HL-60 (cell line): Measurements from ENCODE around the gene ADCY3.

Source experiments
- DNase-seq, 2 experiments: peaks; one replicate each; pipeline ENCODE4 v3.0.0-alpha.2; 2010 to 2020; ENCODE audit warnings: low read depth in 1 of 2, low spot score in 1 of 2
- H3K27ac ChIP-seq: fragments of 250-450 bp; sonication (Bioruptor Pico); replicated peaks from 2 replicates; pipeline ENCODE4 v1.5.1; 2020; ENCODE audit warnings: mild to moderate bottlenecking, moderate library complexity
- H3K27me3 ChIP-seq: fragments of 250-450 bp; sonication (Bioruptor Pico); 2 replicates; pipeline ENCODE4 v1.5.1; 2021; ENCODE audit warnings: mild to moderate bottlenecking, moderate library complexity; ENCODE audit not compliant: insufficient read depth, poor library complexity, severe bottlenecking
- H3K4me3 ChIP-seq: replicated peaks from 2 replicates; pipeline ENCODE4 v1.5.1; 2011; ENCODE audit warnings: mild to moderate bottlenecking, control low read depth, low read length; ENCODE audit not compliant: insufficient read depth
- GABPA ChIP-seq: IDR thresholded peaks from 2 replicates; pipeline ENCODE4 v1.6.1; 2012; ENCODE audit warnings: low read depth
- POLR2AphosphoS5 ChIP-seq: IDR thresholded peaks from 2 replicates; pipeline ENCODE4 v1.6.1; 2012; ENCODE audit warnings: low read depth
- SPI1 ChIP-seq: IDR thresholded peaks from 2 replicates; pipeline ENCODE4 v1.6.1; 2012; ENCODE audit warnings: low read depth, mild to moderate bottlenecking, borderline replicate concordance
- TF ChIP-seq, protein P1 (sequence below): IDR thresholded peaks from one replicate; pipeline ENCODE4 v1.5.1; 2011; ENCODE audit warnings: low read length, control low read depth, inconsistent platforms; ENCODE audit not compliant: insufficient read depth
- TF ChIP-seq, protein P2 (sequence below): IDR thresholded peaks from 2 replicates; pipeline ENCODE4 v1.6.1; 2012; ENCODE audit warnings: low read depth; ENCODE audit not compliant: insufficient replicate concordance

ADCY3 gene

DNA sequence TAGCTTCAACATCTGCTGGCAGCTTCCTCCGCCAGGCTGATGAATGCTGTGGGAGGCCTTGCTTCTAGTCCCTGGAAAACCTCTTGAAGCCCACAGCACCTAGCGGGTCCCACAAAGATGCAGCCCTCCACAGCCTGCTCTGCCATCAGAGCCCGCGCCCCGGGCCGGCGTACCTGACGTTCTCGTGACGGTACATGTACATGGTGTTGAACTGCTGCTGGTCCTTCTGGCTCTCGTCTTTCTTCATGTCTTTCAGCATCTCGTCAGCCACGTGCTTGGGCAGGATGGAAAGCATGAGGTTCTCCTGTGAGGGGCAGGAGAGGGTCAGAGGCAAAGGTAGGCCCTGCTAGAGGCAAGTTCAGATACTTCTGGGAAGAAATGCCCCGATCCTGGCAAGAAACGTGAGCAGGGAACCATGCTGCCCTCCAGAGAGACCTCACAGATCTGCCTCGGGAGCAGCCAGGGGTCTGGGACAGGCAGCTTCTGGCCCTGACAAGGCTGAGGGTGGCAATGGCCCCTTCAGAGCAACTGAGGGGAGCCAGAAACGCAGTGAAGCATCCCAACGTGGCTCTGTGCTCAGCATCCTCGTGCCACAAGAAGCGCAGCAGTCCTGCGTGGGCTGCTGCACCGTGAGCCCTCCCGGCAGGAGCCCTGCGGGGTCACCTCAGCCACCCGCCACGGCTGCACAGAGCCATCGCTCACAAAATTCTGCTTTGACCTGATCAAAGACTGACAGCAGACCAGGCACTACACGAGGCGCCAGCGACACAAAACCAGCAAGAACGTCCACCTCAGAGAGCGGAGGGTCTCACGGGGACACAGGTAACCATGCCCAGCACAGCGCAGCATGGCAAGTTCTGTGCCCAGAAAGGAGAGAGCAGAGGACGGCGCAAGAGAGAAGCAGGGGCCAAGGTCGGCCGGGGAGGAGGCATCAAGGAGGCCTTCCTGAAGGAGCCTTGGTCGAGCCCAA lies 77.7 kb downstream of the ADCY3 start:
- DNase-seq: no peak
- no peak overlapping the region for H3K27ac ChIP-seq
- no peaks in the 10 kb centered on the region for H3K27me3 ChIP-seq
- TF ChIP-seq, protein P1, sequence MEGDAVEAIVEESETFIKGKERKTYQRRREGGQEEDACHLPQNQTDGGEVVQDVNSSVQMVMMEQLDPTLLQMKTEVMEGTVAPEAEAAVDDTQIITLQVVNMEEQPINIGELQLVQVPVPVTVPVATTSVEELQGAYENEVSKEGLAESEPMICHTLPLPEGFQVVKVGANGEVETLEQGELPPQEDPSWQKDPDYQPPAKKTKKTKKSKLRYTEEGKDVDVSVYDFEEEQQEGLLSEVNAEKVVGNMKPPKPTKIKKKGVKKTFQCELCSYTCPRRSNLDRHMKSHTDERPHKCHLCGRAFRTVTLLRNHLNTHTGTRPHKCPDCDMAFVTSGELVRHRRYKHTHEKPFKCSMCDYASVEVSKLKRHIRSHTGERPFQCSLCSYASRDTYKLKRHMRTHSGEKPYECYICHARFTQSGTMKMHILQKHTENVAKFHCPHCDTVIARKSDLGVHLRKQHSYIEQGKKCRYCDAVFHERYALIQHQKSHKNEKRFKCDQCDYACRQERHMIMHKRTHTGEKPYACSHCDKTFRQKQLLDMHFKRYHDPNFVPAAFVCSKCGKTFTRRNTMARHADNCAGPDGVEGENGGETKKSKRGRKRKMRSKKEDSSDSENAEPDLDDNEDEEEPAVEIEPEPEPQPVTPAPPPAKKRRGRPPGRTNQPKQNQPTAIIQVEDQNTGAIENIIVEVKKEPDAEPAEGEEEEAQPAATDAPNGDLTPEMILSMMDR: no peak
- no peak for TF ChIP-seq POLR2AphosphoS5
- TF ChIP-seq GABPA: no peak
- TF ChIP-seq, protein P2, sequence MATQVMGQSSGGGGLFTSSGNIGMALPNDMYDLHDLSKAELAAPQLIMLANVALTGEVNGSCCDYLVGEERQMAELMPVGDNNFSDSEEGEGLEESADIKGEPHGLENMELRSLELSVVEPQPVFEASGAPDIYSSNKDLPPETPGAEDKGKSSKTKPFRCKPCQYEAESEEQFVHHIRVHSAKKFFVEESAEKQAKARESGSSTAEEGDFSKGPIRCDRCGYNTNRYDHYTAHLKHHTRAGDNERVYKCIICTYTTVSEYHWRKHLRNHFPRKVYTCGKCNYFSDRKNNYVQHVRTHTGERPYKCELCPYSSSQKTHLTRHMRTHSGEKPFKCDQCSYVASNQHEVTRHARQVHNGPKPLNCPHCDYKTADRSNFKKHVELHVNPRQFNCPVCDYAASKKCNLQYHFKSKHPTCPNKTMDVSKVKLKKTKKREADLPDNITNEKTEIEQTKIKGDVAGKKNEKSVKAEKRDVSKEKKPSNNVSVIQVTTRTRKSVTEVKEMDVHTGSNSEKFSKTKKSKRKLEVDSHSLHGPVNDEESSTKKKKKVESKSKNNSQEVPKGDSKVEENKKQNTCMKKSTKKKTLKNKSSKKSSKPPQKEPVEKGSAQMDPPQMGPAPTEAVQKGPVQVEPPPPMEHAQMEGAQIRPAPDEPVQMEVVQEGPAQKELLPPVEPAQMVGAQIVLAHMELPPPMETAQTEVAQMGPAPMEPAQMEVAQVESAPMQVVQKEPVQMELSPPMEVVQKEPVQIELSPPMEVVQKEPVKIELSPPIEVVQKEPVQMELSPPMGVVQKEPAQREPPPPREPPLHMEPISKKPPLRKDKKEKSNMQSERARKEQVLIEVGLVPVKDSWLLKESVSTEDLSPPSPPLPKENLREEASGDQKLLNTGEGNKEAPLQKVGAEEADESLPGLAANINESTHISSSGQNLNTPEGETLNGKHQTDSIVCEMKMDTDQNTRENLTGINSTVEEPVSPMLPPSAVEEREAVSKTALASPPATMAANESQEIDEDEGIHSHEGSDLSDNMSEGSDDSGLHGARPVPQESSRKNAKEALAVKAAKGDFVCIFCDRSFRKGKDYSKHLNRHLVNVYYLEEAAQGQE: no peak
- TF ChIP-seq SPI1: no peak
- H3K4me3 ChIP-seq: no peak overlapping the region

DNA sequence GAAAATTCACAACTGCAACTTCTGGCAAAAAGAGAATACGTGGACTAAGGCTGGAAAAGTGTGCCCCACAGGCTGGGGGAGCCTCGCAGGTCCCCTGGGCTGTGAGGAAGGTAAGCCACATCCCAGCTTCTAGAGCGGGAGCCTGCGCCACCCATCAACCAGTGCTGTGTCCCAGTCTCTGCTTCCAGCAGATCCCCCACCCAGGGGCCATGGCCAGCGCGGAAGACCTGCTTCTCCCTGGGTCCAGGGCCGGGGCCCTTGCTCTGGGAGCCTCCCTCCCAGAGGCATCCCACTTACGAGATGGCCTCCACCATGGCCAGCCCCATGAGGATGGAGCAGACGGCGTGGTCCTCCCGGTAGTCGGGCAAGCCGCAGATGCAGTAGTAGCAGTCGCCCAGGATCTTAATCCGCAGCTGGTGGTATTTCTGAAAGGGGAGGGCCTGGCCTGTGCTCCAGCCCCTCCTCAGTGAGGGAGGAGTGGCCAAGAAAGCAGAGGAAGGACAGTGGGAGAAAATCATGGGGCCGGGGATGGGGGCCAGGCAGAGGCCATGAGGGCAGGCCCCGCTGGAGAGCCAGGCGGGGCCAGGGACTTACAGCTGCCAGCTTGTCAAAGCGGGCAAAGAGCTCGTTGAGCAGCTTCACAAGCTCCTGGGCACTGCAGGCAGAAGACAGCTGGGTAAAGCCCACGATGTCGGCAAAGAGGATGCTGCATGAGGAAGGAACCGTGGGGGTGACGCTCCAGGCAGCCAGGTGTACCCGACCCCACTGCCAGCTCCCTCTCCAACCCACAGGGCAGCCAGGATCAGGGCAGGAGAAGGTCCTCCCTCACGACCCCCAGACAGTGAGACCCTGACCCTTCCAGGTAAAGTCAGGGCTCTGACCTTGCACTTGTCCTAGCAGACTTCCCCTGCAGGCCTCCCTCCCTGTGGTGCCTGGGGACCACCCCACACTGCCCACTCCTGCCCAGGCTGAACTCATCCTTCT lies 78.8 kb downstream of the ADCY3 start:
- H3K4me3 ChIP-seq: no peak overlapping the region

DNA sequence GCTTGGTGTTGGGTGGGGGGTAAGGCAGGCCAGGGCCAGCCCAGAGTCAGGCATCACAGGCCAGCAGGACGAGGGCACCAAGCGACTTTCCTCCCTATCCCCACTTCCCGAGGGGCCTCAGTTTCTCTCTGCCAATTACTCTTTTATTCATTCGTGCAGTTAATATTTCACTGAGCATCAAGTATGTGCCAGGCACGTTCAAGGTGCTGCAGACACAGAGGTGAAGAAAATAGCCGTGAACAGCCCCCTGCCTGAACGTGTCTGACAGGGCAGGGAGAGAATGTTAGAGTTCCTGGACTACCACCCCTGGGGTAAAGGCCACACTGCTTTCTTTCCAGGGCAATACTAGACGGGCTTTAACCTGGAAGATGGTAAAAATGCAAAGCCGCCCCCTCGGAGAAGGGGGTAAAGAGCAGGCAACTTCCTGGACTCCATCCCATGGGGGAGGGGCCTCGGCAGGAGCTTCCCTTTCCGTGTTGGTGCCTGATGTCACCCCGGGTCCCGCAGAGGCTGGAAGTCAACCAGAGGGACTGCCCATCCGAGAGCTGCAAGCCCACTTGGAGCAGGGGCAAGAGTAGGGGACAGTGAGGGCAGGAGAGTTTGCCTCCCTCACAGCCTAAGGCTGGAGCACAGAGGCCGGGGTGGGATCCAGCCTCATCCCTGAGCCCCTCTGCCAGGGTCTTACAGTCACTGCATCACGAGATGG lies 79.7 kb downstream of the ADCY3 start:
- H3K27ac ChIP-seq: no peak overlapping the region
- no peak overlapping the region for H3K4me3 ChIP-seq
- TF ChIP-seq, protein P2: no peak
- TF ChIP-seq, protein P1: no peak
- no peak for TF ChIP-seq POLR2AphosphoS5
- TF ChIP-seq SPI1: no peak
- no peak for TF ChIP-seq GABPA
- H3K27me3 ChIP-seq: no peaks in the 10 kb centered on the region
- no peak for DNase-seq

More for the DNA sequence above, 78.8 kb downstream of the ADCY3 start:
- Histone ChIP-seq H3K27ac (no peak overlapping the region), H3K27me3 (no peaks in the 10 kb centered on the region)
- DNase-seq: no peak
- TF ChIP-seq, protein P2: no peak
